ENCODE data around the gene CD200R1.
"Not testable (repeated sequence)": the region's sequence is repeated elsewhere in the genome, so short reads cannot be mapped to it uniquely, and the experiment has no call there.

Gene CD200R1

GRCh38 chr3:112974178-112974517, 755 bp downstream of the CD200R1 start:
- no peak for DNase-seq (ENCODE audit: low spot score)

- DNase-seq (ENCODE audit: low spot score): no peak
Measured at GRCh38 chr3:112973325-112974177, 1.4 kb downstream of the CD200R1 start.

- no peak for DNase-seq (ENCODE audit: low spot score)
Measured at GRCh38 chr3:112972158-112972557, 2.7 kb downstream of the CD200R1 start.

- DNase-seq (ENCODE audit: low spot score): no peak
Measured at GRCh38 chr3:112967828-112968227, 7.1 kb downstream of the CD200R1 start.

GRCh38 chr3:112967425-112967824, 7.5 kb downstream of the CD200R1 start:
- no peak for DNase-seq (ENCODE audit: low spot score)

GRCh38 chr3:112966633-112967032, 8.3 kb downstream of the CD200R1 start:
- DNase-seq (ENCODE audit: low spot score): no peak

- DNase-seq (ENCODE audit: low spot score): no peak
Measured at GRCh38 chr3:112965656-112966055, 9.2 kb downstream of the CD200R1 start.

- no peak for DNase-seq (ENCODE audit: low spot score)
Measured at GRCh38 chr3:112963683-112964082, 11.2 kb downstream of the CD200R1 start.

- DNase-seq (ENCODE audit: low spot score): no peak
Measured at GRCh38 chr3:112958811-112959560, 15.9 kb downstream of the CD200R1 start.

- no peak for DNase-seq (ENCODE audit: low spot score)
Measured at GRCh38 chr3:112956351-112956750, 18.6 kb downstream of the CD200R1 start.

- DNase-seq (ENCODE audit: low spot score): no peak
Measured at GRCh38 chr3:112948346-112948838, 26.5 kb downstream of the CD200R1 start.

GRCh38 chr3:112931736-112932521, 43.0 kb downstream of the CD200R1 start:
- no peak for DNase-seq (ENCODE audit: low spot score)

- no peak for DNase-seq (ENCODE audit: low spot score)
Measured at GRCh38 chr3:112930771-112931170, 44.1 kb downstream of the CD200R1 start.

- no peak for DNase-seq (ENCODE audit: low spot score)
Measured at GRCh38 chr3:112925969-112926368, 48.9 kb downstream of the CD200R1 start.

- no peak for DNase-seq (ENCODE audit: low spot score)
Measured at GRCh38 chr3:112925560-112925959, 49.3 kb downstream of the CD200R1 start.

- not testable (repeated sequence) for DNase-seq (ENCODE audit: low spot score)
Measured at GRCh38 chr3:112919541-112919940, 55.4 kb downstream of the CD200R1 start.

GRCh38 chr3:112908252-112908651, 66.7 kb downstream of the CD200R1 start:
- DNase-seq (ENCODE audit: low spot score): no peak

GRCh38 chr3:112904786-112905185, 70.1 kb downstream of the CD200R1 start:
- no peak for DNase-seq (ENCODE audit: low spot score)

- no peak for DNase-seq (ENCODE audit: low spot score)
Measured at GRCh38 chr3:112900113-112900512, 74.8 kb downstream of the CD200R1 start.

GRCh38 chr3:112897791-112898190, 77.1 kb downstream of the CD200R1 start:
- no peak for DNase-seq (ENCODE audit: low spot score)

- no peak for DNase-seq (ENCODE audit: low spot score)
Measured at GRCh38 chr3:112894258-112894657, 80.6 kb downstream of the CD200R1 start.

GRCh38 chr3:112889357-112889756, 85.5 kb downstream of the CD200R1 start:
- DNase-seq (ENCODE audit: low spot score): no peak

Measured in HuH-7 (cell line).